NCI-H526 treated with DMSO at 0.1 percent for 48 hours (cell line): ENCODE results near the gene GRK5.
"Not testable (repeated sequence)": the region's sequence is repeated elsewhere in the genome, so short reads cannot be mapped to it uniquely, and the experiment has no call there.

Source experiments
- DNase-seq: peaks from one replicate; lab custom pipeline; 2025; lab: John Stamatoyannopoulos, UW

Gene GRK5

DNA sequence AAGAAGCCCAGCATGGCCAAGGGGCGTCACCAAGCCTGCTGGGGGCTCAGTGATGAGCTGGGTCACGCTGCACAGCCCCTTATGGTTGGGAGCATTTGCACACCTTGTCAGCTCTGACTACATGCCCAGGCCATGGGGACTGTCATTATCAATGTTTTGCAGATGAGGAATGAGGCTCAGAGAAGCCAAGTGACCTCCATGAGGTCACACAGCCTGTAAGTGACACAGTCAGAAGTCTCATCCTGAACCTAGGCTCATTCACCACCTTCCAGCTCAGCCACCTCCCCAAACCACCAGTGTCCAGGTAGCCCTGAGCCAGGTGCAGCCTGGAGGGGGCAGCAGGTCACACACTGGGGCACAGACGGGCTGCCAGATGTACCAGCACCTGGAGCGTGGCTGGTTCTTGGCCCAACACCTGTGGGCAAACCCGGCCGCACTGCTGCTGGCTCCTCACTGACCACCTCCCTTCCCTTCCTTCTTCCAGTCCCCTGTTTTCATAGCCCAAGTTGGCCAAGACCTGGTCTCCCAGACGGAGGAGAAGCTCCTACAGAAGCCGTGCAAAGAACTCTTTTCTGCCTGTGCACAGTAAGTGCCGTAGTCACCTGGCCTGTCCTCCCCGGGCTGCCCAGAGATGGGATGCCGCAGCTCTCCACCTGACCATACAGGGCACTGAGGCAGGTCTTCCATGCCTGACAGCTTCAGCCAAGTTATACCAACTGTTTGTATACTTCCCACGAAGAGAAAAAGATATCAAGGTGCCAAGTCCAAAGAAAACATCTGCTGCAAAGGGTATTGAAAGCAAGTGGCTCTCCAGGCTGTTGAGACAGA lies 215.5 kb downstream of the GRK5 start:
- no peak for DNase-seq

- DNase-seq, result no peak
Measured at GRCh38 chr10:119423510-119424257, 216.3 kb downstream of the GRK5 start.

- DNase-seq, result no peak
Measured at GRCh38 chr10:119424258-119424975, 217.0 kb downstream of the GRK5 start.

DNA sequence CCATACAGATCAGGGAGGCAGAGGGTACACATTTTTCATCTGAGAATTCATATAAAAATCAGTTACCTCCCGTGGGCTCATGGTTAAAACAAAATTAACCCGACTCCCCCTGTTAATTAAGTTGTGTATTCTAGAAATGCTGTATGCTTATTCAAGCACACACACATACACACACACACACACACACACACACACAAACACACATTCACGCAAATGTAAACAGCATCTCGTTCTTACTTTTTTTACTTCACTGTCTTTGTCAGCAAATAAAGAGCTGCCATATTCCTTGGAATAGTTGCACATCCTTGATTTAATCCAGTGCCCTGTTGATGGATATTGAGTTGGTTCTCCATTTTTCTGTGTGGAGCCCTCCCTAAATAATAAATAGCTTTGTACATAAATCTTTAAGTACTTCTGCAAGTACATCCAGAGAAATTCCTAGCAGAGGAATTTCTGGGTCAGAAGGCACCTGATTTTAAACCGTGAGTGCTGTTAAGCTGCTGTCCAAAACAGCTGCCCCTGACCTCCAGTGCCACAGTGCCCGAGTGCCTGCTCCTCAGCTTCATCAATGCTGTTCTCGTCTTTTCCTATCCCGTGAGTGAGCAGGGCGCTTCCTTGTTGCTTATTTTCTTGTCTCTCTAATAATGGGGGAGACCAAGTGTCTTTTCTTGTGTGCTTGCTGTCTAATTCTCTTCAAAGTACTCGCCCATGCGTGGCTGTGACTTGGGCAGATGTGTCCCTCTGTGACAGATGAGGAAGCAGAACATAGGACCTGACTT lies 217.9 kb downstream of the GRK5 start:
- DNase-seq, result no peak

GRCh38 chr10:119425881-119426170 lies 218.5 kb downstream of the GRK5 start:
- no peak for DNase-seq

DNA sequence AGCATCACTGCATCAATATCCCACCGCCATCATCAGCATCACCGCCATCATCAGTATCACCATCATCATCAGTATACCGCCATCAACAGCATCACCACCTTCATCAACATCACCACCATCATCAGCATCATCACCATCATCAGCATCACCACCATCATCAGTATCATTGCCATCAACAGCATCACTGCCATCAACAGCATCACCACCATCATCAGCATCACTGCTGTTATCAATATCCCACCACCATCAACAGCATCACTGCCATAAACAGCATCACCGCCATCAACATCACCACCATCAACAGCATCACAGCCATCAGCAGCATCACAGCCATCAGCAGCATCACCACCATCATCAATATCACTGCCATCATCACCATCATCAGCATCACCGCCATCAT lies 219.3 kb downstream of the GRK5 start:
- DNase-seq, result no peak

- DNase-seq, result no peak
Measured at GRCh38 chr10:119427263-119427864, 220.0 kb downstream of the GRK5 start.

- DNase-seq, result no peak
Measured at GRCh38 chr10:119428789-119429188, 221.4 kb downstream of the GRK5 start.

- no peak for DNase-seq
Measured at GRCh38 chr10:119429771-119430170, 222.4 kb downstream of the GRK5 start.

GRCh38 chr10:119431034-119431772 lies 223.8 kb downstream of the GRK5 start:
- DNase-seq, result no peak

GRCh38 chr10:119431773-119432135 lies 224.4 kb downstream of the GRK5 start:
- no peak for DNase-seq

DNA sequence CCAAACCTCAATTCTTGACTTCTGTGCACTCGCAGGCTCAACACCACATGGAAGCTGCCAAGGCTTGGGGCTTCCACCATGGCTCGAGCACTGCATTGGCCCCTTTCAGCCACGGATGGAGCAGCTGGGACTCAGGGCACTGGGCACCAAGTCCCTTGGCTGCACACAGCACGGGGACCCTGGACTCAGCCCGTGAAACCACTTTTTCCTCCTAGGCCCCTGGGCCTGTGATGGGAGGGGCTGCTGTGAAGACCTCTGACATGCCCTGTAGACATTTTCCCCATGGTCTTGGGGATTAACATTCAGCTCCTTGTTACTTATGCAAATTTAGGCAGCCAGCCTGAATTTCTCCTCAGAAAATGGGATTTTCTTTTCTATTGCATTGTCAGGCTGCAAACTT lies 227.6 kb downstream of the GRK5 start:
- DNase-seq, result not testable (repeated sequence)

DNA sequence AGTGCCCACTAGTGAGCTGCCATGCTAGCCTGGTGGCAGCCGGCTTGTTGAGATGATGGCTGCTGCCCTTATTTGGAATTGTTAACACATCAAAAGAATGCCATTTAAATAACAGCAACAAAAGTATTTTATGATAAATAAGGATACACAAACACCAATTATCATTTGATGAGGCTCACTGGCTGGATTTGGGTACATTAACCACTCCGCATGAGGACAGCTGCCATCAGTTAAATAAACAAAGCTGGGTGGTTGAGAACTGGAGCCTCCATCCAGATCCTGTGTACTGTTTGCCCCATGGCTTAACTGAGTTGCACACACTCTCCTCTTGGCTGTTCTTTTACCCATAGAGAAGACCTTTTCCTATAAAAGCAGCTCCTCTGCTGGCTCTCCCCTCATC lies 231.3 kb downstream of the GRK5 start:
- no peak for DNase-seq

- DNase-seq, result no peak
Measured at GRCh38 chr10:119439922-119440321, 232.6 kb downstream of the GRK5 start.

GRCh38 chr10:119441151-119441821 lies 233.9 kb downstream of the GRK5 start:
- no peak for DNase-seq

GRCh38 chr10:119441921-119442757 lies 234.8 kb downstream of the GRK5 start:
- no peak for DNase-seq

GRCh38 chr10:119442758-119443060 lies 235.3 kb downstream of the GRK5 start:
- no peak for DNase-seq

DNA sequence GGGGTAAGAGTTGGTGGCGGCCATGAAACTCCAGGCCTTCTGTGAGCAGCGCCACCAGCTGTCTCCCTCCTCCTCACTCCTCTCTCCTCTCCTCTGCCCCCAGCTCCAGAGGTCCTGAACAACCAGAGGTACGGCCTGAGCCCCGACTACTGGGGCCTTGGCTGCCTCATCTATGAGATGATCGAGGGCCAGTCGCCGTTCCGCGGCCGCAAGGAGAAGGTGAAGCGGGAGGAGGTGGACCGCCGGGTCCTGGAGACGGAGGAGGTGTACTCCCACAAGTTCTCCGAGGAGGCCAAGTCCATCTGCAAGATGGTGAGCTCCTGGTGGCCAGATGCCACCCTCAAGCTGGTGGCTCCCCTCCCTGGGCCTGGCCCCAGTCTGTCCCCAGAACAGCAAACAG lies 236.1 kb downstream of the GRK5 start:
- DNase-seq, result no peak

- DNase-seq, result no peak
Measured at GRCh38 chr10:119443970-119444660, 236.7 kb downstream of the GRK5 start.
